ENCODE results near the gene NCAM2. TPM values are rescaled to one million over a fixed set of nuclear protein-coding genes. Genes with fewer than 3 reads are reported as not detected.

The NCAM2 gene
- total RNA-seq = 41.2 TPM

GRCh38 chr21:20997636-20998455 is at the start of gene NCAM2:
TSS of gene NCAM2 (plus strand) at chr21:20998409.
- DNase-seq (ENCODE audit: low spot score) (peak; percentile 82), ATAC-seq (peak; percentile 76)
- intact Hi-C loops (cut with DNase I) = no loop called here

- intact Hi-C loops (cut with DNase I) = no loop called here
- DNase-seq (ENCODE audit: low spot score) = no peak
- no peak for ATAC-seq
These were observed 48.3 kb upstream of the NCAM2 start for GRCh38 chr21:20949884-20950283.

- DNase-seq (ENCODE audit: low spot score) (no peak), ATAC-seq (no peak)
- intact Hi-C loops (cut with DNase I) = no loop called here
These were observed 32.4 kb upstream of the NCAM2 start for GRCh38 chr21:20965816-20966215.

- DNase-seq (ENCODE audit: low spot score) (no peak), ATAC-seq (peak; percentile 71)
- intact Hi-C loops (cut with DNase I) = no loop called here
These were observed 29.8 kb upstream of the NCAM2 start for GRCh38 chr21:20968391-20968790.

GRCh38 chr21:20970691-20971090 is 27.5 kb upstream of the NCAM2 start:
- intact Hi-C loops (cut with DNase I) = no loop called here
- DNase-seq (ENCODE audit: low spot score) = no peak
- peak; percentile 64 for ATAC-seq

GRCh38 chr21:20971296-20971921 is 26.8 kb upstream of the NCAM2 start:
- peak; percentile 77 for DNase-seq (ENCODE audit: low spot score)
- intact Hi-C loops (cut with DNase I) = no loop called here
- peak; percentile 78 for ATAC-seq

- DNase-seq (ENCODE audit: low spot score) = no peak
- intact Hi-C loops (cut with DNase I) = no loop called here
- ATAC-seq = no peak
These were observed 3.4 kb upstream of the NCAM2 start for GRCh38 chr21:20994790-20995189.

GRCh38 chr21:20996421-20997310 is 1.5 kb upstream of the NCAM2 start:
- ATAC-seq (no peak), DNase-seq (ENCODE audit: low spot score) (no peak)
- intact Hi-C loops (cut with DNase I) = no loop called here

- intact Hi-C loops (cut with DNase I) = no loop called here
- ATAC-seq = peak; percentile 55
- no peak for DNase-seq (ENCODE audit: low spot score)
These were observed 936 bp upstream of the NCAM2 start for GRCh38 chr21:20997311-20997635.

- no peak for DNase-seq (ENCODE audit: low spot score)
- intact Hi-C loops (cut with DNase I) = no loop called here
- no peak for ATAC-seq
These were observed 214 bp downstream of the NCAM2 start for GRCh38 chr21:20998456-20998789.

GRCh38 chr21:20998886-20999285 is 677 bp downstream of the NCAM2 start:
- no peak for ATAC-seq
- DNase-seq (ENCODE audit: low spot score) = no peak
- intact Hi-C loops (cut with DNase I) = no loop called here

- ATAC-seq = peak; percentile 71
- intact Hi-C loops (cut with DNase I) = no loop called here
These were observed 1.4 kb downstream of the NCAM2 start for GRCh38 chr21:20999659-21000058.

GRCh38 chr21:21000591-21001175 is 2.5 kb downstream of the NCAM2 start:
- no peak for ATAC-seq
- intact Hi-C loops (cut with DNase I) = no loop called here
- DNase-seq (ENCODE audit: low spot score) = no peak

More at GRCh38 chr21:20999659-21000058, 1.4 kb downstream of the NCAM2 start:
- peak; percentile 63 for DNase-seq (ENCODE audit: low spot score)

GRCh38 chr21:21001591-21002100 is 3.4 kb downstream of the NCAM2 start:
- ATAC-seq (no peak), DNase-seq (ENCODE audit: low spot score) (no peak)
- intact Hi-C loops (cut with DNase I) = no loop called here

- intact Hi-C loops (cut with DNase I) = no loop called here
- no peak for DNase-seq (ENCODE audit: low spot score)
- no peak for ATAC-seq
These were observed 3.9 kb downstream of the NCAM2 start for GRCh38 chr21:21002153-21002552.

- ATAC-seq (no peak), DNase-seq (ENCODE audit: low spot score) (no peak)
- intact Hi-C loops (cut with DNase I) = no loop called here
These were observed 5.5 kb downstream of the NCAM2 start for GRCh38 chr21:21003701-21004100.

GRCh38 chr21:21007606-21008005 is 9.4 kb downstream of the NCAM2 start:
- no peak for DNase-seq (ENCODE audit: low spot score)
- no peak for ATAC-seq
- intact Hi-C loops (cut with DNase I) = no loop called here

- intact Hi-C loops (cut with DNase I) = no loop called here
- ATAC-seq (no peak), DNase-seq (ENCODE audit: low spot score) (no peak)
These were observed 12.0 kb downstream of the NCAM2 start for GRCh38 chr21:21010228-21010627.

GRCh38 chr21:21010698-21011097 is 12.5 kb downstream of the NCAM2 start:
- DNase-seq (ENCODE audit: low spot score) = no peak
- no peak for ATAC-seq
- intact Hi-C loops (cut with DNase I) = no loop called here
